GM19239 (cell line): ENCODE results near the gene MEPE.
"Not testable (repeated sequence)": the region's sequence is repeated elsewhere in the genome, so short reads cannot be mapped to it uniquely, and the experiment has no call there.

Experiments used
- DNase-seq: peaks from one replicate; pipeline ENCODE4 v3.0.0; 2011; ENCODE audit warnings: low spot score; ENCODE audit not compliant: insufficient read length
- FAIRE-seq: peaks from 2 replicates; lab custom pipeline; 2011; peaks lifted over from hg19 to GRCh38; lab: Jason Lieb, UNC

The MEPE gene

GRCh38 chr4:87880106-87880505 lies 47.3 kb downstream of the MEPE start:
- no peak for FAIRE-seq
- DNase-seq, result no peak

GRCh38 chr4:87881115-87881514 lies 48.3 kb downstream of the MEPE start:
- FAIRE-seq (no peak), DNase-seq (no peak)

- no peak for FAIRE-seq
- DNase-seq, result no peak
Measured at GRCh38 chr4:87882321-87882720, 49.6 kb downstream of the MEPE start.

- DNase-seq (no peak), FAIRE-seq (no peak)
Measured at GRCh38 chr4:87882861-87883260, 50.1 kb downstream of the MEPE start.

GRCh38 chr4:87884976-87885549 lies 52.3 kb downstream of the MEPE start:
- DNase-seq (no peak), FAIRE-seq (no peak)

- FAIRE-seq, result no peak
- no peak for DNase-seq
Measured at GRCh38 chr4:87886083-87886482, 53.3 kb downstream of the MEPE start.

GRCh38 chr4:87890753-87891152 lies 58.0 kb downstream of the MEPE start:
- DNase-seq, FAIRE-seq: not testable (repeated sequence)

GRCh38 chr4:87895964-87896621 lies 63.3 kb downstream of the MEPE start:
- FAIRE-seq (no peak), DNase-seq (no peak)
